Measurements from ENCODE around the gene LRRC37B. TPM values are rescaled to one million over a fixed set of nuclear protein-coding genes. Genes with fewer than 3 reads are reported as not detected.
"Not testable (repeated sequence)": the region's sequence is repeated elsewhere in the genome, so short reads cannot be mapped to it uniquely, and the experiment has no call there.

Gene LRRC37B
- 10 to 100 TPM; 11.4 to 17.7 TPM for total RNA-seq
- polyA plus RNA-seq (ENCODE audit: insufficient read length in 6 of 6): 10 to 100 TPM; 25.9 to 44.6 (median 36.7) TPM
- long read RNA-seq, donor 1, partial matches to known transcripts: 0 of 4 reads
- long read RNA-seq, donor 1, other reads (novel, unspliced or antisense): 0 of 4 reads
- long read RNA-seq, donor 2, partial matches to known transcripts: 0 of 2 reads
- long read RNA-seq, donor 2, other reads (novel, unspliced or antisense): 0 of 2 reads
- long read RNA-seq, donor 3, partial matches to known transcripts: 0 of 3 reads
- long read RNA-seq, donor 3, other reads (novel, unspliced or antisense): 0 of 3 reads
- long read RNA-seq, donor 4: 0 reads
- long read RNA-seq, donor 5, partial matches to known transcripts: 0 of 5 reads
- long read RNA-seq, donor 5, other reads (novel, unspliced or antisense): 0 of 5 reads
- long read RNA-seq, donor 6, partial matches to known transcripts: 0 of 1 reads
- long read RNA-seq, donor 6, other reads (novel, unspliced or antisense): 0 of 1 reads
- long read RNA-seq, donor 7, partial matches to known transcripts: 0 of 1 reads
- long read RNA-seq, donor 7, other reads (novel, unspliced or antisense): 0 of 1 reads
- long read RNA-seq, donor 8, partial matches to known transcripts: 0 of 3 reads
- long read RNA-seq, donor 8, other reads (novel, unspliced or antisense): 0 of 3 reads
- long read RNA-seq, donor 9: 0 reads
- long read RNA-seq, donor 10: 0 reads
- long read RNA-seq, donor 11: 0 reads
- long read RNA-seq, donor 12, partial matches to known transcripts: 0 of 5 reads
- long read RNA-seq, donor 12, other reads (novel, unspliced or antisense): 0 of 5 reads

DNA sequence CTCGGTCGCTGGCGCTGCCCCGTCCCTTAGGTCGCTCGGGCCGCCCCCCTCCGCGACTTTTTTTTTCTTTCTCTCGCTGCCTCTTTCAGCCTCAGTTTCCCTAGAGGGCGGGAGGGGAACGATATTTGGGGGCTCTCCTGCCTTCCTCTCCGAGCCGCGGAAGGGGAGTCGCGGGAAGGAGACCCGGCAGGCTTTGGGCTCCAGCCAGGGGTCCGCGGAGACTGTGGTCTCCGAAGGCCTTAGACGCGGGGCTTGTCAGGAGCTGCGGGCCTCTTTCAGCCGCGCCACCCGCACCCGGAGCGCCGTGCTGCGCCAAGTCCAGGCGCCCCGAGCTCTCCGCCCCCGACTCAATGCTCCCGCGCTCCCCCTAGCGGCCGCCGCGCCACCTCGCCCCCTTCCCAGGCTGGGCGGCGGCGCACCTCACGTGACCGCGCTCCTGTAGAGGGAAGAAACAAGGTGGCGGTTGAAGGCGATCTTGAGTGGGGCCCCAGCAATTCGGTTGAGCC is at the start of gene LRRC37B:
TSS of gene LRRC37B (plus strand) at position 427 of the 506 bp plus-strand sequence. CDS start 14,010 bp downstream, outside the sequence.
- DNase-seq: peak; percentile 79 to 100 (median 90)
- intact Hi-C loops (cut with DNase I): no loop called here
- H3K4me3 ChIP-seq: peak within 1 kb of the TSS; percentile 68 to 84
- TF ChIP-seq, protein P1, sequence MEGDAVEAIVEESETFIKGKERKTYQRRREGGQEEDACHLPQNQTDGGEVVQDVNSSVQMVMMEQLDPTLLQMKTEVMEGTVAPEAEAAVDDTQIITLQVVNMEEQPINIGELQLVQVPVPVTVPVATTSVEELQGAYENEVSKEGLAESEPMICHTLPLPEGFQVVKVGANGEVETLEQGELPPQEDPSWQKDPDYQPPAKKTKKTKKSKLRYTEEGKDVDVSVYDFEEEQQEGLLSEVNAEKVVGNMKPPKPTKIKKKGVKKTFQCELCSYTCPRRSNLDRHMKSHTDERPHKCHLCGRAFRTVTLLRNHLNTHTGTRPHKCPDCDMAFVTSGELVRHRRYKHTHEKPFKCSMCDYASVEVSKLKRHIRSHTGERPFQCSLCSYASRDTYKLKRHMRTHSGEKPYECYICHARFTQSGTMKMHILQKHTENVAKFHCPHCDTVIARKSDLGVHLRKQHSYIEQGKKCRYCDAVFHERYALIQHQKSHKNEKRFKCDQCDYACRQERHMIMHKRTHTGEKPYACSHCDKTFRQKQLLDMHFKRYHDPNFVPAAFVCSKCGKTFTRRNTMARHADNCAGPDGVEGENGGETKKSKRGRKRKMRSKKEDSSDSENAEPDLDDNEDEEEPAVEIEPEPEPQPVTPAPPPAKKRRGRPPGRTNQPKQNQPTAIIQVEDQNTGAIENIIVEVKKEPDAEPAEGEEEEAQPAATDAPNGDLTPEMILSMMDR (IDR thresholded peaks at IDR 0.05): peak; percentile 96 to 100
- H3K4me1 ChIP-seq: peaks cover 8 to 36% of the 10 kb centered on the region in 2 donors
- H3K27me3 ChIP-seq: no peaks in the 10 kb centered on the region
- H3K9me3 ChIP-seq: no peaks in the 10 kb centered on the region
- H3K36me3 ChIP-seq: no peaks in the 10 kb centered on the region
- peak within 1 kb of the TSS; percentile 77 to 86 for H3K27ac ChIP-seq
- peak; percentile 99 for ATAC-seq

GRCh38 chr17:31964131-31964530 is 43.1 kb upstream of the LRRC37B start:
- H3K27ac ChIP-seq; H3K27me3 ChIP-seq; H3K4me3 ChIP-seq; ATAC-seq; H3K9me3 ChIP-seq; intact Hi-C loops (cut with DNase I); DNase-seq; H3K4me1 ChIP-seq: not testable (repeated sequence)
- H3K36me3 ChIP-seq: peaks cover 0 to 79% of the 10 kb centered on the region in 2 donors

DNA sequence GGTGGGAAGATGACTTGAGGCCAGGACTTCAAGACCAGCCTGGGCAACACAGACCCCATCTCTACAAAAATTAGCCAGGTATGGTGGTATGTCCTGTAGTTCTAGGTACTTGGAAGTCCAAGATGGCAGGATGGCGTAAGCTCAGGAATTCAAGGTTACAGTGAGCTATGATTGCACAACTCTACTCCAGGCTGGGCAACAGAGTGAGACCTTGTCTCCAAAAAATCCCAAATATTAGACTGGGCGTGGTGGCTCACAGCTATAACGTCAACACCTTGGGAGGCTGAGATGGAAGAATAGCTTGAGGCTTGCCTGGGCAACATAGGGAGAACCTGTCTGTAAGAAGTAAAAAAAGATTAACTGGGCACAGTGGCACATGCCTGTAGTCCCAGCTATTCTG is 39.5 kb upstream of the LRRC37B start:
- Histone ChIP-seq H3K27me3 (no peaks in the 10 kb centered on the region), H3K27ac (no peak overlapping the region), H3K9me3 (no peaks in the 10 kb centered on the region), H3K4me1 (no peaks in the 10 kb centered on the region), H3K4me3 (no peak overlapping the region), H3K36me3 (peaks cover 0 to 76% of the 10 kb centered on the region in 2 donors)
- TF ChIP-seq, protein P1 (IDR thresholded peaks at IDR 0.05): no peak
- ATAC-seq (no peak), DNase-seq (no peak)
- intact Hi-C loops (cut with DNase I): no loop called here

DNA sequence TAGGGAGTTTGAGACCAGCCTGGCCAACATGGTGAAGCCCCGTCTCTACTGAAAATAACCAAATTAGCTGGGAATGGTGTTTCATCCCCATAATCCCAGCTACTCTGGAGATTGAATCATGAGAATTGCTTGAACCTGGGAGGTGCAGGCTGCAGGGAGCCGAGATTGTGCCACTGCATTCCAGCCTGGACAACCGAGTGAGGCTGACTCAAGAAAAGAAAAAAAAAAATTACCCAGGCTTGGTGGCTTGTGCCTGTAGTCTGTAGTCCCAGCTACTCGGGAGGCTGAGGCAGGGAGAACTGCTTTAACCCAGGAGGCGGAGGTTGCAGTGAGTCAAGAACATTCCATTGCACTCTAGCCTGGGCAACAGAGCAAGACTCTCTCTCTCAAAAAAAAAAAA is 36.8 kb upstream of the LRRC37B start:
- H3K36me3 ChIP-seq: peaks cover 0 to 69% of the 10 kb centered on the region in 2 donors
- H3K27me3 ChIP-seq; H3K4me1 ChIP-seq; ATAC-seq; H3K27ac ChIP-seq; DNase-seq; H3K4me3 ChIP-seq; intact Hi-C loops (cut with DNase I); H3K9me3 ChIP-seq: not testable (repeated sequence)

GRCh38 chr17:31974269-31975071 is 32.7 kb upstream of the LRRC37B start:
- H3K36me3 ChIP-seq: peaks cover 0 to 73% of the 10 kb centered on the region in 2 donors
- ATAC-seq: not testable (repeated sequence)

DNA sequence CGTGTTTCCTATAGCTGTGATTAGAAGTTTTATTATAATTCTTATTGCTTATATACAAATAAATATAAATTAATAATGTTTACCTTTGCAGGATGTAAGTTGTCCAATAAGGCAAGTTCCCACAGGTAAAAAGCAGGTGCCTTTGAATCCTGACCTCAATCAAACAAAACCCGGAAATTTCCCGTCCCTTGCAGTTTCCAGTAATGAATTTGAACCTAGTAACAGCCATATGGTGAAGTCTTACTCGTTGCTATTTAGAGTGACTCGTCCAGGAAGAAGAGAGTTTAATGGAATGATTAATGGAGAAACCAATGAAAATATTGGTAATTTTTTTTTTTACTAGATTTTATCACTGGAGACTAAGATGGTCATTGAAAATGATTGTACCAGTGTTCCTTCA is 31.8 kb upstream of the LRRC37B start:
- H3K36me3 ChIP-seq: peaks cover 0 to 67% of the 10 kb centered on the region in 2 donors
- H3K4me1 ChIP-seq; DNase-seq; H3K27ac ChIP-seq; H3K27me3 ChIP-seq; ATAC-seq; H3K4me3 ChIP-seq; H3K9me3 ChIP-seq; intact Hi-C loops (cut with DNase I): not testable (repeated sequence)

More at GRCh38 chr17:31974269-31975071, 32.7 kb upstream of the LRRC37B start:
- H3K4me3 ChIP-seq; H3K9me3 ChIP-seq; intact Hi-C loops (cut with DNase I); H3K4me1 ChIP-seq; H3K27me3 ChIP-seq; DNase-seq; H3K27ac ChIP-seq: not testable (repeated sequence)

- H3K4me1 ChIP-seq; H3K9me3 ChIP-seq; ATAC-seq; DNase-seq; intact Hi-C loops (cut with DNase I); H3K27ac ChIP-seq; H3K4me3 ChIP-seq; H3K27me3 ChIP-seq: not testable (repeated sequence)
- H3K36me3 ChIP-seq: peaks cover 5 to 100% of the 10 kb centered on the region in 2 donors
Measured at GRCh38 chr17:31991821-31992220, 15.4 kb upstream of the LRRC37B start.

Measured in left lung (tissue), 14 donors.